ENCODE measurements around the gene DOCK2. TPM values are rescaled to one million over a fixed set of nuclear protein-coding genes. Genes with fewer than 3 reads are reported as not detected.

Gene DOCK2
- total and polyA plus RNA-seq, 4 donors = 1.6 to 53.7 (median 21.6) TPM

GRCh38 chr5:169691471-169691870 lies 54.4 kb downstream of the DOCK2 start:
- ATAC-seq (ENCODE audit: low FRiP score) (no peak), DNase-seq (no peak)
- Histone ChIP-seq H3K4me3 (ENCODE audit: low read length in 2 of 2) (no peak overlapping the region), H3K36me3 (ENCODE audit: control insufficient read depth in 1 of 2, insufficient read depth in 2 of 2, low read length in 1 of 2) (no peaks in the 10 kb centered on the region), H3K4me1 (ENCODE audit: control insufficient read depth in 1 of 2, insufficient read depth in 2 of 2, low read length in 2 of 2) (no peaks in the 10 kb centered on the region), H3K27ac (ENCODE audit: low read depth in 1 of 2, low read length in 2 of 2) (no peak overlapping the region), H3K9me3 (ENCODE audit: control insufficient read depth, low read length) (no peaks in the 10 kb centered on the region), H3K27me3 (ENCODE audit: control insufficient read depth in 1 of 2, insufficient read depth in 2 of 2, low read length in 1 of 2) (no peaks in the 10 kb centered on the region)
- intact Hi-C loops (cut with DNase I) = no loop called here
- WGBS, 2 donors = 21 to 28% methylated on average over 1 of the region's 1 CpG

DNA sequence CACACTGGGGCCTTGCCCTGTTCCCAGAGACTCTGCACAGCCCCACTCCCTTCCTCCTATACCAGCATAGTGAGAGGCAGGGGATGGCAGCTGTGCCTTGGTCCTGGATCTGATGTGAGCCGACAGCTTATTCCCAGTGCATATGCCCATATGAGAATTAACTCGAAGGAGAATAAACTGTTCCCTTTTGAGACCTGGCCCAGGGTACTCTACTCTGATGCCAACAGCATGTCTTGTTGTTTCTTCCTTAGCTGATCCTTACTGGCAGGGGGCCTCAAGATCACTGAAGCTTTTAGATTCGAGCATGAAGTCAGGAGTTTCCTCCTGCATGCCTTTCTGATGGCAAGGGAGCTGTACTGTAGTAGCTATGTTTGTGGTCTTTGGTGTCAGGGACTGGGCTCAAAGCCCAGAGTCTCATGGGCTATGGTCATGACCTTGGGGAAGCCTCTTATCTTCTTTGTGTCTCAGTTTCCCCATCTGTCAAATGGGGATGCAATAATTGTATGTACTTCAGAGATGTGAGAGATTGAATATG lies 57.1 kb downstream of the DOCK2 start:
- H3K9me3 ChIP-seq (ENCODE audit: control insufficient read depth, low read length) = no peaks in the 10 kb centered on the region
- intact Hi-C loops (cut with DNase I) = no loop called here
- no peak overlapping the region for H3K4me3 ChIP-seq (ENCODE audit: low read length in 2 of 2)
- no peak for ATAC-seq (ENCODE audit: low FRiP score)
- DNase-seq = no peak
- H3K36me3 ChIP-seq (ENCODE audit: control insufficient read depth in 1 of 2, insufficient read depth in 2 of 2, low read length in 1 of 2) = no peaks in the 10 kb centered on the region
- H3K27me3 ChIP-seq (ENCODE audit: control insufficient read depth in 1 of 2, insufficient read depth in 2 of 2, low read length in 1 of 2) = no peaks in the 10 kb centered on the region
- H3K4me1 ChIP-seq (ENCODE audit: control insufficient read depth in 1 of 2, insufficient read depth in 2 of 2, low read length in 2 of 2) = no peaks in the 10 kb centered on the region
- H3K27ac ChIP-seq (ENCODE audit: low read depth in 1 of 2, low read length in 2 of 2) = no peak overlapping the region
- 66 to 69% methylated on average over 3 of the region's 3 CpGs for WGBS, 2 donors

GRCh38 chr5:169695025-169695625 lies 58.0 kb downstream of the DOCK2 start:
- Histone ChIP-seq H3K4me3 (ENCODE audit: low read length in 2 of 2) (no peak overlapping the region), H3K27ac (ENCODE audit: low read depth in 1 of 2, low read length in 2 of 2) (no peak overlapping the region), H3K9me3 (ENCODE audit: control insufficient read depth, low read length) (no peaks in the 10 kb centered on the region), H3K36me3 (ENCODE audit: control insufficient read depth in 1 of 2, insufficient read depth in 2 of 2, low read length in 1 of 2) (no peaks in the 10 kb centered on the region), H3K4me1 (ENCODE audit: control insufficient read depth in 1 of 2, insufficient read depth in 2 of 2, low read length in 2 of 2) (no peaks in the 10 kb centered on the region), H3K27me3 (ENCODE audit: control insufficient read depth in 1 of 2, insufficient read depth in 2 of 2, low read length in 1 of 2) (no peaks in the 10 kb centered on the region)
- intact Hi-C loops (cut with DNase I) = no loop called here
- ATAC-seq (ENCODE audit: low FRiP score) (no peak), DNase-seq (no peak)
- 70 to 75% methylated on average over 6 of the region's 6 CpGs for WGBS, 2 donors

- H3K9me3 ChIP-seq (ENCODE audit: control insufficient read depth, low read length) = no peaks in the 10 kb centered on the region
- intact Hi-C loops (cut with DNase I) = no loop called here
- H3K27ac ChIP-seq (ENCODE audit: low read depth in 1 of 2, low read length in 2 of 2) = no peak overlapping the region
- WGBS, 2 donors = 29 to 31% methylated on average over 8 of the region's 8 CpGs
- no peaks in the 10 kb centered on the region for H3K36me3 ChIP-seq (ENCODE audit: control insufficient read depth in 1 of 2, insufficient read depth in 2 of 2, low read length in 1 of 2)
- ATAC-seq (ENCODE audit: low FRiP score) (no peak), DNase-seq (no peak)
- no peaks in the 10 kb centered on the region for H3K4me1 ChIP-seq (ENCODE audit: control insufficient read depth in 1 of 2, insufficient read depth in 2 of 2, low read length in 2 of 2)
- H3K27me3 ChIP-seq (ENCODE audit: control insufficient read depth in 1 of 2, insufficient read depth in 2 of 2, low read length in 1 of 2) = no peaks in the 10 kb centered on the region
- H3K4me3 ChIP-seq (ENCODE audit: low read length in 2 of 2) = no peak overlapping the region
Measured at GRCh38 chr5:169695919-169696490, 58.9 kb downstream of the DOCK2 start.

- H3K9me3 ChIP-seq (ENCODE audit: control insufficient read depth, low read length) = no peaks in the 10 kb centered on the region
- H3K27ac ChIP-seq (ENCODE audit: low read depth in 1 of 2, low read length in 2 of 2) = no peak overlapping the region
- intact Hi-C loops (cut with DNase I) = no loop called here
- no peaks in the 10 kb centered on the region for H3K4me1 ChIP-seq (ENCODE audit: control insufficient read depth in 1 of 2, insufficient read depth in 2 of 2, low read length in 2 of 2)
- no peak overlapping the region for H3K4me3 ChIP-seq (ENCODE audit: low read length in 2 of 2)
- DNase-seq = no peak
- no peaks in the 10 kb centered on the region for H3K36me3 ChIP-seq (ENCODE audit: control insufficient read depth in 1 of 2, insufficient read depth in 2 of 2, low read length in 1 of 2)
- WGBS, 2 donors = 72 to 73% methylated on average over 6 of the region's 6 CpGs
- no peaks in the 10 kb centered on the region for H3K27me3 ChIP-seq (ENCODE audit: control insufficient read depth in 1 of 2, insufficient read depth in 2 of 2, low read length in 1 of 2)
- no peak for ATAC-seq (ENCODE audit: low FRiP score)
Measured at GRCh38 chr5:169696621-169697510, 59.8 kb downstream of the DOCK2 start.

DNA sequence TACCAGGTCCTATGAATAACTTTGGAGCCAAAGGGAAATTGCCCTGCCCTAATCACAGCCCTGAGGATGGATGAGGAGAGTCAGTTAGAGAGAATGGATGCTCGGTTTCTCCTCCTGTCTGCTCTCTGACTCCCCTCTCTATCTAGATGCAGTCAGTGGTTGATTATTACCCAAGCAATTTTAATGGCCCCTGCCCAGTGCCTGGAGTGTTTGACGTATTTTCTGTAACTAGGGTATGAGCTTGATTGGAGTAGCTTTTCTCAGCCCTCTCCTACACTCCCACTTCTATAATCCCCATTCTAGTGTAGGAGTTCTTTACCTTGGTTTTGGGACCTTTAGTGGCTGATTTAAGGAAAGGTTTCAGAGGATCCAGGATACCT lies 60.4 kb downstream of the DOCK2 start:
- Histone ChIP-seq H3K4me3 (ENCODE audit: low read length in 2 of 2) (no peak overlapping the region), H3K36me3 (ENCODE audit: control insufficient read depth in 1 of 2, insufficient read depth in 2 of 2, low read length in 1 of 2) (no peaks in the 10 kb centered on the region), H3K9me3 (ENCODE audit: control insufficient read depth, low read length) (no peaks in the 10 kb centered on the region), H3K4me1 (ENCODE audit: control insufficient read depth in 1 of 2, insufficient read depth in 2 of 2, low read length in 2 of 2) (no peaks in the 10 kb centered on the region), H3K27ac (ENCODE audit: low read depth in 1 of 2, low read length in 2 of 2) (no peak overlapping the region), H3K27me3 (ENCODE audit: control insufficient read depth in 1 of 2, insufficient read depth in 2 of 2, low read length in 1 of 2) (no peaks in the 10 kb centered on the region)
- 69 to 74% methylated on average over 2 of the region's 2 CpGs for WGBS, 2 donors
- ATAC-seq (ENCODE audit: low FRiP score) = no peak
- DNase-seq = no peak
- intact Hi-C loops (cut with DNase I) = no loop called here

DNA sequence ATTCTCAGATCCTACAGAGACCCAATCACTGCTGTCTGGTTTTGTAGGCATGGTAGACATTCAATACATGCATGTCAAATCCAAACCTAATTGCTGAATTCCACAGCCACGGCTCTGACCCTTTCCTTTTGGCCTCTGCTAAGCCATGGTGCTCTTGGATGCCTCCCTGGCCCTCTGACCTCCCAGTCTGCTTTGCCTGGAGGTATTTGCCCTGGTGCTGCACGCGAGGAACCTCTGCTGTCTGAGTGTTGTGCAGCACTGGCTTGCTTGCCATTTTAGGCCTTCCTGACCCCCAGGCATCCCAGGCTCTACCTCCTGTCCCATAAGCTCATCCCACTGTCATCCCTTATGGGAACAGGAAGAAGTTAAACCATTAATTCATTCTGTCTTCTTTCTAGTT lies 60.9 kb downstream of the DOCK2 start:
- ATAC-seq (ENCODE audit: low FRiP score) = no peak
- no peaks in the 10 kb centered on the region for H3K27me3 ChIP-seq (ENCODE audit: control insufficient read depth in 1 of 2, insufficient read depth in 2 of 2, low read length in 1 of 2)
- 54% methylated on average over 3 of the region's 3 CpGs for WGBS, 2 donors
- no peaks in the 10 kb centered on the region for H3K4me1 ChIP-seq (ENCODE audit: control insufficient read depth in 1 of 2, insufficient read depth in 2 of 2, low read length in 2 of 2)
- no peak overlapping the region for H3K4me3 ChIP-seq (ENCODE audit: low read length in 2 of 2)
- no peaks in the 10 kb centered on the region for H3K9me3 ChIP-seq (ENCODE audit: control insufficient read depth, low read length)
- no peaks in the 10 kb centered on the region for H3K36me3 ChIP-seq (ENCODE audit: control insufficient read depth in 1 of 2, insufficient read depth in 2 of 2, low read length in 1 of 2)
- no peak for DNase-seq
- H3K27ac ChIP-seq (ENCODE audit: low read depth in 1 of 2, low read length in 2 of 2) = no peak overlapping the region
- intact Hi-C loops (cut with DNase I) = no loop called here

GRCh38 chr5:169700611-169701010 lies 63.5 kb downstream of the DOCK2 start:
- DNase-seq = no peak
- no peaks in the 10 kb centered on the region for H3K27me3 ChIP-seq (ENCODE audit: control insufficient read depth in 1 of 2, insufficient read depth in 2 of 2, low read length in 1 of 2)
- H3K4me3 ChIP-seq (ENCODE audit: low read length in 2 of 2) = no peak overlapping the region
- 84 to 85% methylated on average over 5 of the region's 5 CpGs for WGBS, 2 donors
- no peak overlapping the region for H3K27ac ChIP-seq (ENCODE audit: low read depth in 1 of 2, low read length in 2 of 2)
- H3K9me3 ChIP-seq (ENCODE audit: control insufficient read depth, low read length) = no peaks in the 10 kb centered on the region
- H3K36me3 ChIP-seq (ENCODE audit: control insufficient read depth in 1 of 2, insufficient read depth in 2 of 2, low read length in 1 of 2) = no peaks in the 10 kb centered on the region
- no peaks in the 10 kb centered on the region for H3K4me1 ChIP-seq (ENCODE audit: control insufficient read depth in 1 of 2, insufficient read depth in 2 of 2, low read length in 2 of 2)
- intact Hi-C loops (cut with DNase I) = no loop called here
- no peak for ATAC-seq (ENCODE audit: low FRiP score)
